ENCODE measurements around the gene PRKCH. TPM values are rescaled to one million over a fixed set of nuclear protein-coding genes. Genes with fewer than 3 reads are reported as not detected.

PRKCH gene
- total RNA-seq, 2 experiments from 2014 or later: 318 to 343 TPM

DNA sequence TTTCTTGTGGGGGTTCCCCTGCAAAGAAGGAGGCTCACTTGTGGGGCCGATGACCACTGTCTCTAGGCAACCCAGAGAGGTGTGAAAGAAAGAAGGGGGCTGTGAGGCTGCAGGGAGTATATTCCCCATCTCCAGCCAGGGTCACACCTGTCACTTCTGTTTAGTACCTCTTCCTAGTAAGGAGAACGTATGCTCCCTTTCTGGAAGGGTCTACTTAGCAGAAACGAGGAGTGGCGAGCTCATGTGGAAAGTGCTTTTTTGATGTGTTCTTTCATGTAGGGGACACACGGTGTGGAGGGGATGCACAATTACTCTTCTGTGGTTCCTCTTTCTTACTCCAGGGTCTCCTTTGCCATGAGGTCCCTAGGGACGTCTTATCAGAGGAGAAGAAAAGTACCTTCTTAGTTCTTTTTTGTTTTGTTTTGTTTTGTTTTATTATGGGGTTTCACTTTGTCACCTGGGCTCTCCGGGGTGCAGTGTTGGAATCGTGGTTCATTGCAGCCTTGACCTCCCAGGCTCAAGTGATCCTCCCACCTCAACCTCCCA is 58.3 kb downstream of the PRKCH start:
- Mint-ChIP-seq H3K27ac (peak overlapping the region; percentile 68), H3K4me1 (ENCODE audit: low read depth) (peaks cover 10% of the 10 kb centered on the region), H3K36me3 (ENCODE audit: low read depth) (peaks cover 87% of the 10 kb centered on the region), H3K9me3 (ENCODE audit: insufficient read depth) (peaks cover 9% of the 10 kb centered on the region), H3K4me3 (peak overlapping the region; percentile 44), H3K27me3 (ENCODE audit: low read depth) (no peaks in the 10 kb centered on the region)
- peak; percentile 60 for ATAC-seq
- POLR2A ChIA-PET: interaction anchor here (0.9 kb wide), 1 partner anchor 38 kb away, joined by 3 read pairs; no protein-coding TSS in a partner anchor
- no peak for DNase-seq
- CTCF ChIA-PET: interaction anchor here (0.9 to 2.3 kb wide), 5 partner anchors 9 to 94 kb away, joined by 3 to 7 read pairs (median 4); partner anchors contain the start of gene PRKCH

DNA sequence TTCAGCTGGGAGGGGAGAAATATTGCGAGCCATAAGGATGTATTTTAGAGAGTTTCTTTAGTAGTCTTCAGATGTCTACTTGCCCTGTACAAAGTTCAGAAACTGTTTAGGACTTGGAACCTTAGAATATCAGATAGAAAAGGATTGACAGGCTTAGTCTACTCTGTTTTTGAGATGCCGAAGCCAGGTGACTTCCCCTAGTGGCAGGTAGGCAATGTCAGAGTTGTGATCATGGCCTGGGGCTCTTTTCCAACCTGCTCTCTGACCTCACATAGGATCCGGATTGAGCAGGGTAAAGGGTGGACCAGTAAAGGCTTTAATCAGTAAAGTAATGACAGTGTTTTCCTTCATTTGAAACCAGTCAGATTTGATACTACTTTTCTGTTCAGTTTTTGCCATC is 59.6 kb downstream of the PRKCH start:
- ChIA-PET CTCF (interaction anchor here (0.9 to 1.4 kb wide), 3 partner anchors 9 to 60 kb away, joined by 3 to 4 read pairs (median 4); partner anchors contain the start of gene PRKCH), POLR2A (interaction anchor here (1.0 kb wide), 1 partner anchor 39 kb away, joined by 3 read pairs; no protein-coding TSS in a partner anchor)
- no peaks in the 10 kb centered on the region for H3K9me3 Mint-ChIP-seq (ENCODE audit: insufficient read depth)
- H3K4me3 Mint-ChIP-seq: no peak overlapping the region
- peak overlapping the region; percentile 68 for H3K27ac Mint-ChIP-seq
- peaks cover 76% of the 10 kb centered on the region for H3K36me3 Mint-ChIP-seq (ENCODE audit: low read depth)
- H3K4me1 Mint-ChIP-seq (ENCODE audit: low read depth): no peaks in the 10 kb centered on the region
- DNase-seq (no peak), ATAC-seq (no peak)
- H3K27me3 Mint-ChIP-seq (ENCODE audit: low read depth): no peaks in the 10 kb centered on the region

GRCh38 chr14:61381553-61381952 is 60.2 kb downstream of the PRKCH start:
- no peaks in the 10 kb centered on the region for H3K9me3 Mint-ChIP-seq (ENCODE audit: insufficient read depth)
- H3K27me3 Mint-ChIP-seq (ENCODE audit: low read depth): no peaks in the 10 kb centered on the region
- POLR2A ChIA-PET: interaction anchor here (0.8 to 1.3 kb wide), 3 partner anchors 11 to 39 kb away, joined by 3 read pairs; no protein-coding TSS in a partner anchor
- no peak for DNase-seq
- H3K27ac Mint-ChIP-seq: peak overlapping the region; percentile 68
- H3K4me3 Mint-ChIP-seq: no peak overlapping the region
- H3K36me3 Mint-ChIP-seq (ENCODE audit: low read depth): peaks cover 70% of the 10 kb centered on the region
- CTCF ChIA-PET: interaction anchor here (1.3 to 1.5 kb wide), 3 partner anchors 16 to 86 kb away, joined by 4 to 5 read pairs (median 5); no protein-coding TSS in a partner anchor
- no peaks in the 10 kb centered on the region for H3K4me1 Mint-ChIP-seq (ENCODE audit: low read depth)
- ATAC-seq: no peak

GRCh38 chr14:61382842-61383241 is 61.5 kb downstream of the PRKCH start:
- ATAC-seq (no peak), DNase-seq (no peak)
- ChIA-PET CTCF (interaction anchor here (0.7 to 2.4 kb wide), 11 partner anchors 12 to 455 kb away, joined by 3 to 9 read pairs (median 4); no protein-coding TSS in a partner anchor), POLR2A (interaction anchor here (0.8 to 1.4 kb wide), 6 partner anchors 12 to 73 kb away, joined by 3 to 5 read pairs (median 4); no protein-coding TSS in a partner anchor)
- no peaks in the 10 kb centered on the region for H3K4me1 Mint-ChIP-seq (ENCODE audit: low read depth)
- H3K27ac Mint-ChIP-seq: no peak overlapping the region
- peaks cover 57% of the 10 kb centered on the region for H3K36me3 Mint-ChIP-seq (ENCODE audit: low read depth)
- H3K27me3 Mint-ChIP-seq (ENCODE audit: low read depth): no peaks in the 10 kb centered on the region
- no peak overlapping the region for H3K4me3 Mint-ChIP-seq
- H3K9me3 Mint-ChIP-seq (ENCODE audit: insufficient read depth): no peaks in the 10 kb centered on the region

DNA sequence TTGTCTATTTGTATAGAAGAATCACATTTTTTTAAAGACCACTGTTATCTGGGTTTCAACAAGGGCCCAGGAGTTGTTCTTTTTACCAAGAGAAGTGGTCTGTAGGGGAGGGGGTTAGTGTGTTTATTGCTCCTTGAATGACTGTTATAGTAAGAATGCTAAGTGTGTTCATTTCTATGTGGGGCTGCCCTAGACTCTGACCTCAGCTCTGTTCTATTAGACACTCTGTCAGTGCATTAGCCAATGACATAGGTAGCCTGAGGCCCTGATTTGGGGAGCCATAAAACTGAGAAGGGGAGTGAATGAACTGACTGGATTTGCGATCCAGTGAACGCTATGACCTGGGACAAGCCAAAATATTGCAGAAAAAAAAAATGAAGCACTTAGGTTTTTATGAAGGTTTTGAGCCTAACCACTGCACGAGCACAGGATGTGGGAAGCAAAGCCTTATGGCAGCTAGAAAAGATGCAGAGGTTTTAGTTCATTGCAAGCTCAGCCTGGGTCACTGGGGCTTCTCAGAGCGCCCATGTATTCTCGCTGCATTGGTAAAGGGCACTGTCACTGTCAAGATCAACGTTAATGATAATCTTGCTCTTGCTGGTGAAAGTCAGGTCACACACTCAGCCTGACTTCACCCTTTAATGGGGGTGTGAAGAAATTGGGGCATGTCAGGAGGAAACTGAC is 63.8 kb downstream of the PRKCH start:
- Mint-ChIP-seq H3K27ac (no peak overlapping the region), H3K4me3 (no peak overlapping the region), H3K27me3 (ENCODE audit: low read depth) (no peaks in the 10 kb centered on the region), H3K36me3 (ENCODE audit: low read depth) (peaks cover 44% of the 10 kb centered on the region), H3K9me3 (ENCODE audit: insufficient read depth) (no peaks in the 10 kb centered on the region), H3K4me1 (ENCODE audit: low read depth) (no peaks in the 10 kb centered on the region)
- peak; percentile 85 for DNase-seq
- ATAC-seq: peak; percentile 63
- CTCF ChIA-PET: interaction anchor here (1.0 to 2.7 kb wide), 7 partner anchors 13 to 89 kb away, joined by 3 to 10 read pairs (median 4); no protein-coding TSS in a partner anchor
- POLR2A ChIA-PET: interaction anchor here (0.6 to 4.6 kb wide), 16 partner anchors 11 to 313 kb away, joined by 3 to 37 read pairs (median 4); partner anchors contain the start of gene PRKCH

GRCh38 chr14:61386173-61386772 is 64.9 kb downstream of the PRKCH start:
- Mint-ChIP-seq H3K9me3 (ENCODE audit: insufficient read depth) (no peaks in the 10 kb centered on the region), H3K4me1 (ENCODE audit: low read depth) (no peaks in the 10 kb centered on the region), H3K27ac (no peak overlapping the region), H3K36me3 (ENCODE audit: low read depth) (peaks cover 39% of the 10 kb centered on the region), H3K4me3 (no peak overlapping the region), H3K27me3 (ENCODE audit: low read depth) (no peaks in the 10 kb centered on the region)
- CTCF ChIA-PET: interaction anchor here (1.3 to 2.7 kb wide), 9 partner anchors 8 to 65 kb away, joined by 3 to 10 read pairs (median 5); no protein-coding TSS in a partner anchor
- POLR2A ChIA-PET: interaction anchor here (1.1 to 4.6 kb wide), 9 partner anchors 10 to 90 kb away, joined by 3 to 37 read pairs (median 5); partner anchors contain the start of gene PRKCH
- DNase-seq: no peak
- no peak for ATAC-seq

- Mint-ChIP-seq H3K36me3 (ENCODE audit: low read depth) (peaks cover 39% of the 10 kb centered on the region), H3K9me3 (ENCODE audit: insufficient read depth) (no peaks in the 10 kb centered on the region), H3K4me1 (ENCODE audit: low read depth) (no peaks in the 10 kb centered on the region), H3K27ac (no peak overlapping the region), H3K4me3 (no peak overlapping the region), H3K27me3 (ENCODE audit: low read depth) (no peaks in the 10 kb centered on the region)
- POLR2A ChIA-PET: interaction anchor here (0.8 to 4.6 kb wide), 7 partner anchors 16 to 64 kb away, joined by 3 to 37 read pairs (median 6); partner anchors contain the start of gene PRKCH
- no peak for ATAC-seq
- DNase-seq: no peak
- CTCF ChIA-PET: interaction anchor here (0.8 to 4.7 kb wide), 8 partner anchors 9 to 89 kb away, joined by 3 to 32 read pairs (median 5); no protein-coding TSS in a partner anchor
Measured at GRCh38 chr14:61387076-61387475, 65.7 kb downstream of the PRKCH start.

DNA sequence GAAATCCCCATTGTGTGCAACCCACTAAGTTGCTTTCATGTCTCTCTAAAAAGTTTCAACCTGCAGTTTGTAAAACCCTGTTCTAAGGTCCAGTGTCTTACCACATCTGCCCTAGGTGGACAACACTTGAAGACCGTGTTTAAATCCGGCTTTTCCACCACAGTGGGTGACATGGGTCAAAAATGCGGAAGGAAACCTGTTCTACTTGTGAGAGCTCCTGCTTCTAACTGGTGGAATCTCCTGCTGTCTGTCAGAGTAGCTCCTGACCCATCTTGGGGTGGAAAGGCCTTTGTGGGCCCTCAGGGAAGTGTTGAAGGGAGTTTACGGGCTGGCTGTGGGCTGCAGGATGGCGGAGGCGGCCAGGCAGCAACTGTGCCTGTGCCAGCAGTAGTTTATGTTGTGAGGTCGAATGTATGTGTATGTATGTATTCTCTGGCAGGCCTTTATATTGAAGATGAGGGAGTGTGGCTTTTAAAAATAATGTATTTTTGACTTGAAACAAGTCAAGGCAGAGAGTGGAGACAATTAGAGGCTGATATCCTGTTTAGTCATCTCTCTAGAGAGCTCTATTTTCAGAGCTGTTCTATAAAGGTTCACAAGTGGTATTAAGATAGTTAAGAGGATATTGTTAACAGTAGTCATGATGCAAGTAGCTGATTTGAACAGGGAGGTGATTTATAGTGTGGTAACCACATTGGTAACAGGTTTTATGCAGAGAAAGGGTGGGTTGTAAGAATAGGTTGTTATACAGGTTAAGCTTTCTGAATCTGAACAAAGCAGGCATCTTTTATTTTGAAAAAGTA is 67.0 kb downstream of the PRKCH start:
- ATAC-seq (peak; percentile 54), DNase-seq (peak; percentile 51)
- Mint-ChIP-seq H3K9me3 (ENCODE audit: insufficient read depth) (no peaks in the 10 kb centered on the region), H3K27ac (no peak overlapping the region), H3K4me1 (ENCODE audit: low read depth) (no peaks in the 10 kb centered on the region), H3K27me3 (ENCODE audit: low read depth) (no peaks in the 10 kb centered on the region), H3K36me3 (ENCODE audit: low read depth) (peaks cover 42% of the 10 kb centered on the region), H3K4me3 (no peak overlapping the region)
- ChIA-PET CTCF (interaction anchor here (0.7 to 4.7 kb wide), 18 partner anchors 10 to 83 kb away, joined by 3 to 32 read pairs (median 3); no protein-coding TSS in a partner anchor), POLR2A (interaction anchor here (0.5 to 4.6 kb wide), 15 partner anchors 9 to 66 kb away, joined by 3 to 37 read pairs (median 5); partner anchors contain the start of gene PRKCH)

- Mint-ChIP-seq H3K4me1 (ENCODE audit: low read depth) (no peaks in the 10 kb centered on the region), H3K27me3 (ENCODE audit: low read depth) (no peaks in the 10 kb centered on the region), H3K9me3 (ENCODE audit: insufficient read depth) (no peaks in the 10 kb centered on the region), H3K36me3 (ENCODE audit: low read depth) (peaks cover 43% of the 10 kb centered on the region), H3K27ac (no peak overlapping the region), H3K4me3 (no peak overlapping the region)
- peak; percentile 32 for DNase-seq
- POLR2A ChIA-PET: interaction anchor here (0.5 to 4.6 kb wide), 15 partner anchors 8 to 66 kb away, joined by 3 to 37 read pairs (median 6); partner anchors contain the start of gene PRKCH
- ATAC-seq: no peak
- CTCF ChIA-PET: interaction anchor here (0.7 to 4.7 kb wide), 20 partner anchors 9 to 82 kb away, joined by 3 to 32 read pairs (median 3); partner anchors contain the start of gene PRKCH
Measured at GRCh38 chr14:61388976-61389576, 67.7 kb downstream of the PRKCH start.

DNA sequence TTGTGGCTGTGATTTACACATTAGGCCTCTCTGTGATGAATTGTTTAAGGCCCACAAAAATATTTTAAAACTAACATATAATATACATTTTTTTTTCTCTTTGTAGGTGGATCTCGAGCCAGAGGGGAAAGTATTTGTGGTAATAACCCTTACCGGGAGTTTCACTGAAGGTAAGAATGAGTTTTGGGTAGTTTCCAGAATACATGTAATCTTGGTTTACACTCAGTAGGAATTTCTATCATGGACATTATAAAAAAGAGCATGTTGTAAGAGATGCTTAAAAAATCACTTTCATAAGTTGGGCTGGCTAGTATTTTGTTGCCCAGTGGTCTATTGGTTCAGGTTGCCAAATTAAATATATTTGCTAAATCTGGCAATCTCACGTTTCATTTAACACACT is 69.7 kb downstream of the PRKCH start:
- H3K27ac Mint-ChIP-seq: no peak overlapping the region
- ChIA-PET CTCF (interaction anchor here (1.5 to 4.7 kb wide), 2 partner anchors 10 to 44 kb away, joined by 5 to 32 read pairs; no protein-coding TSS in a partner anchor), POLR2A (interaction anchor here (1.5 to 1.9 kb wide), 4 partner anchors 53 to 69 kb away, joined by 3 to 7 read pairs (median 6); partner anchors contain the start of gene PRKCH)
- no peaks in the 10 kb centered on the region for H3K9me3 Mint-ChIP-seq (ENCODE audit: insufficient read depth)
- peaks cover 62% of the 10 kb centered on the region for H3K36me3 Mint-ChIP-seq (ENCODE audit: low read depth)
- DNase-seq (no peak), ATAC-seq (no peak)
- no peaks in the 10 kb centered on the region for H3K27me3 Mint-ChIP-seq (ENCODE audit: low read depth)
- H3K4me3 Mint-ChIP-seq: peak overlapping the region; percentile 53
- H3K4me1 Mint-ChIP-seq (ENCODE audit: low read depth): peaks cover 1% of the 10 kb centered on the region
